C4-2B (cell line): Measurements from ENCODE around the gene TSPO2.

Experiments
- H3K27ac ChIP-seq: fragments of 450-650 bp; 2 replicates; pipeline ENCODE4 v1.5.1; 2017
- CTCF ChIP-seq: fragments of 450-650 bp; conservative IDR thresholded peaks from 2 replicates; pipeline ENCODE4 v1.5.1; 2017; ENCODE audit warnings: mild to moderate bottlenecking
- ZFX ChIP-seq: fragments of 450-650 bp; IDR thresholded peaks from 2 replicates; pipeline ENCODE4 v1.6.1; 2017

The TSPO2 gene

GRCh38 chr6:41077536-41077935, 35.3 kb downstream of the TSPO2 start:
- H3K27ac ChIP-seq = no peak overlapping the region
- TF ChIP-seq CTCF (no peak), ZFX (no peak)

- H3K27ac ChIP-seq = no peak overlapping the region
- TF ChIP-seq ZFX (no peak), CTCF (no peak)
Observed at GRCh38 chr6:41078101-41078500, 35.8 kb downstream of the TSPO2 start.

GRCh38 chr6:41079080-41079479, 36.8 kb downstream of the TSPO2 start:
- TF ChIP-seq ZFX (no peak), CTCF (no peak)
- H3K27ac ChIP-seq = no peak overlapping the region

- H3K27ac ChIP-seq = no peak overlapping the region
- TF ChIP-seq CTCF (no peak), ZFX (no peak)
Observed at GRCh38 chr6:41080621-41081020, 38.4 kb downstream of the TSPO2 start.

GRCh38 chr6:41083072-41083471, 40.8 kb downstream of the TSPO2 start:
- TF ChIP-seq ZFX (no peak), CTCF (no peak)
- H3K27ac ChIP-seq = no peak overlapping the region

GRCh38 chr6:41085182-41085581, 42.9 kb downstream of the TSPO2 start:
- no peak overlapping the region for H3K27ac ChIP-seq
- TF ChIP-seq CTCF = no peak
- TF ChIP-seq ZFX = no peak

- no peak overlapping the region for H3K27ac ChIP-seq
- no peak for TF ChIP-seq CTCF
- no peak for TF ChIP-seq ZFX
Observed at GRCh38 chr6:41088451-41088850, 46.2 kb downstream of the TSPO2 start.
